Nucleus accumbens (tissue), 56 donors: ENCODE measurements around the gene ARHGAP6.
"Not testable (repeated sequence)": the region's sequence is repeated elsewhere in the genome, so short reads cannot be mapped to it uniquely, and the experiment has no call there.

Source experiments
- DNase-seq, 56 donors: peaks; one replicate each; lab custom pipeline; 2025; lab: John Stamatoyannopoulos, UW

The ARHGAP6 gene

DNA sequence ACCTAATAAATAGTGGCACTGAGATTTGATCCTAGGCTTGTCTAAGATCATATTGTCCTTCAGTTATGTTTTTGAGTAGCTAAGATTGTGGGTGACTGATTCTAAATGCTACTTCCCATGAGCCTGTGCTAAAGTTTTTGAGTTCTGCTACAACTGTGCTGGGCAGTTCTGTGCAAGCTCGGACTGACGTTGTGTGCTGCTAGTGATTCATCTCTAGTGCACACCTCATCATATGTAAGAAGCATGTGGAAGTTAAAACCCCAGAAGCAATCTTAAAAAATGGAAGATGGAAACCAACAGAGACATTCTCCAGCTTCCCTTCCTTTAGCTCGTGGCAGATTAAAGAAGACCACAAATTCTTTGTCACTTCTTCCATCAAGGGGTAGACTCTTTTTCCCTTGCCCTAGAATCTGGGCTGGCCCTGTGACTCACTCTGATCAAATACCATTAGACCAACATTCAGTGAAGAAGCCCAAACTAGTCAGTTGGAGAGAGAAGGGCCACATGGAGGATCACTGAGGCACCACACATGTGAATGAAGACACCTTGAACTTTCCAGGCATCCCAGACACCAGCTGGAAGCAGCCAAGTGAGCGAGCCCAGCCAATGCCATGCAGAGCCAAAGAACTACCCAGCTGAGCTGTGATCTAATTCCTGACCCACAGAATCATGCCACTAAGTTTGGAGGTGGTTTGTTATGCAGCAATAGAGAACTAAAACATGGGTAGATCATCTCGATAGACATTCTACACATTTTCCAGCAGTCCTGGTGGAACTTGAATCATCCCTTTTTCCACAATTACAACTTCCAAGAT, 16.8 kb downstream of the ARHGAP6 start:
- DNase-seq, result no peak

DNA sequence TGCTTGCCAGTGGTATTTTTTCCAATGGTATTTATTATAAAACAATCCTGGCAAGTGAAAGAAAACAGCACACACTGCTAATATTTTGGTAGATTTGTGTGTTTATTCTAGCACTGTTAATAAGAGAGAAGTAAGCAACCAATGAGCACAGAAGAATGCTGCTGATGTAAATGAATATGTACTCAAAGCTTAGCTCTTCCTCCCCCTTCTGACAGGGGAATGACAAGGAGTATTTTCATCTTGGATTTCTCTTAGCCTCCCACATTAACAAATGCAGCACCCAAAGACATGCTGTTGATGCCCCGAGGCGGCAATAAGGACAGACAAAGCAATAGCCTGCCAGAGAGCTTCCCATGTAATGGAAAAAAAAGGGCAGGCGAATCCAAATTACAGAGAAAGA, 18.6 kb downstream of the ARHGAP6 start:
- no peak for DNase-seq

DNA sequence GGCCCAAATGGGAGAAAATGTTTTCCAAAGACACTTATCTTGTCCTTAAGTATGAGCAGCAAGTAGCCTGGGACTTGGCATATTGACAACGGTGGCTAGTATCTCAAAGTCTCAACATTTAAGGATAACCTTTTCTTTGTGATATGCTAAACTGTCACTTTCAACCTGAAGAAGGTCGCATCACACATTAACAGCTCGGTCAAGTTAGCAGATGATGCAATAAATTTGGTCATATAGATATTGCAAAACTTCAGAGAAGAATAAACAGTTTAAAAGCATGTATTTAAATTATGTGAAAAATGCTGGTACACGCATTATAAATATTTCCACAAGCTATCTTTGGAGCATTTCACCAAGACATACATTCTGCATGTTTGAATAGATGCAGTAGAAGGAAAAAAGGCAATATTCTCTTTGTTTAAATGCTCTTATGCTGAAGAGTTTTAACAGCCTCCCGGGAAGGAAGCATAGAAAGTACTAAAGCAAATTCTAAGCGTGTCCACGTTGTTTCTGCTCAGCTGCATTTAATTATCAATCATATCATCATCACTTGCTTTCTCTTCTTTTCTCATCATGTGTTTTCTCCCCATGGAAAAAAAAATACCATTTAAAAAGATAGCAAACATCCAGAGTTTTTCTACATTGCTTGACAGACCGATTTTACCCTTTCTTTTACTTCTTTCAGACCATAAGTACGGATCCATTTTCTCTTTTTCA, 24.2 kb downstream of the ARHGAP6 start:
- DNase-seq, result no peak

DNA sequence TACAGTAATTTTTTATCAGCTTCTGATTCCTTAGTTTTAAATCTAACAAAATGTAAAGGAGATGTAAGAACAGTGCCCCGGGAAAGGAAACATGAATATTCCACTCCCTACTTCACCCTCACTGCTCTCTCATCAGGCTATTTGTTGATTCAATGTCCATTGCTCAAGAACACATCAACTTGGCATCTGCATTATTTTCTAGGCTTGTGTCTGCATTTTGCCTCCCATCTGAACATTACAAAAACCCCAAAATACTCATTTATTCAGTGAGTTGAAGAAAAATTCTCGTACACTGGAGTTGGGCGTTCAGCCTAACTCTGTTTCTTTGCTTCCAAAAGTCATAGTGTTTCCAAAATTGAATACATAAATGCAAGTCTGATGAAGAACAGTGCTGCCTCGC, 25.6 kb downstream of the ARHGAP6 start:
- no peak for DNase-seq

DNA sequence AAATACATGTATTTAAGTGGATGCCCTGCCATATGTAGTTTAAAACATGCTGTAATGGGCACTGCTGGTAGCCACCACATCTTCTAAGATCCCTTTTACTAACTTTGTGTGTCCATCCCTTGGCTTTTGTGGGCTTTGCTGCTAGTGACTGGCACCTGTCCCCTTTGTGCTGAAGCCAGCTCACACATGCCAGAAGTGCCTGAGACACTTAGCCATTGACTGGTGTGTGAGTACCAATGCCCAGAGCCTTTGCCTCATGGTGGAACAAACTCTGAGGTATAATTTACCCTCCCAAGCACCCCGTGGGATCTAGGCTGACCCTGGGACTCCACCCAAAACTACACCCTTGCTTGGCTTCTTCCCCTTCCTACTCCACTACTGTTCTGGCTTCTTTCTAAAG, 33.0 kb downstream of the ARHGAP6 start:
- no peak for DNase-seq

DNA sequence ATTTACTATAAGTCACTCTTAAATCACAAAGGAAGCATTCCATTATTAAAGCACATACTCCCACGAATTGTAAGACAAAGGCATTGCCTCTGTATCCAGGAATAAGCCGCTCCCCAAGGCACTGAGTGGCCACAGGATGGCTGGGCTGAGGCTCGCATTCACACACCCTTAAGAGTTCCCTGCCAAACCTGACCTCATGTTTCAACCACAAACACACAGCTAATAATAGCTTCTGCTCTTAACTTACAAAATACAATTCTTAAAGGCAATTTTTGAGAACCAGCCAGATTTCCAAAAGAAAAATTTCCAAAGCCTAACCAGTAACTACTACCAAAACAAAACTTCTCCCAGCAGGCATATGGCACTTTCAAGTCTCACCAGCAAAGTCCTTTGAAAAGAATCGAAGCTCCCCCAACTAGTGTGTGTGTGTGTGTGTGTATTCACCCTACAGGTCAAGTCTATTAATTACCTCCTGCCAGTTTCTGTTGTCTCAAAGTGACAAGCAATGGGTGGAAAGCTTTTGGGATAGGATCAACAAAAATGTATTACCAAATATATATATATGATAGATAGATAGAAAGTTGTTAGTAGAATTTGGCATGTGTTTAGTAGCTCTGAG, 36.0 kb downstream of the ARHGAP6 start:
- no peak for DNase-seq

DNA sequence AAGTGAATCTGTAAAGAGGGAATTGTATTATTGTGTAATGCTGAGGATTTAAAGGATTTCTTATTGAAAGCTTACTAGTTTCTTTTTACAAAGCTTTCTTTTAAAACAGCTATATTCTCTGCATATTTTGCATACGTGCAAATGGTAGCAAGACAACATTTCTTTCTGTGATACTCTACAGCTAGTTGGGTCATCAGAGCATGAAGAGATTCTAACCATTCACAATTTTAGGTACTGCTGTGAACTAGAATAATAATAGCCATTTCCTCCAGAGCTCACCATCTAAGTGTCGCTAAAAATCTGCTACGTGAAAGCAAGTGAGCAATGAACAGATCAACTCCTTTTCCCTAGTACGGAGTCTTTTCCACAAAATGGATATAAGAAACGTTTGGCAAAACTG, 37.3 kb downstream of the ARHGAP6 start:
- DNase-seq, result no peak

DNA sequence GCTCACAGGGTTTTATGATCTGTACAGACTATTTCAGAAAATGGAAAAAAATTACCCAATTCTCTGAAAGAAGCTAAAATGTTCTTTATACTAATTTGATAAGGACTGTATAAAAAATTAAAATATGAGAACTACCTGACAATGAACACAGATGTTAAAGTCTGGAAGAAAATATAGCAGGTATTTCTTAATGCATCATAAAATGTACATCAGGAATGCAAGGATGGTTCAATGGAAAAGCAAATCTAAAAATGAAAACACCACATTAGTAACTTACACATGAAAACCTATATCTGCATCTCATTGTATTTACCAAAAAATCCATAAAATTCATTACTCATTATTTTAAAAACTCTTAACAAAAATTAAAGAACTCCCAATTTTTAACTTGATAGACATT, 39.4 kb downstream of the ARHGAP6 start:
- no peak for DNase-seq

DNA sequence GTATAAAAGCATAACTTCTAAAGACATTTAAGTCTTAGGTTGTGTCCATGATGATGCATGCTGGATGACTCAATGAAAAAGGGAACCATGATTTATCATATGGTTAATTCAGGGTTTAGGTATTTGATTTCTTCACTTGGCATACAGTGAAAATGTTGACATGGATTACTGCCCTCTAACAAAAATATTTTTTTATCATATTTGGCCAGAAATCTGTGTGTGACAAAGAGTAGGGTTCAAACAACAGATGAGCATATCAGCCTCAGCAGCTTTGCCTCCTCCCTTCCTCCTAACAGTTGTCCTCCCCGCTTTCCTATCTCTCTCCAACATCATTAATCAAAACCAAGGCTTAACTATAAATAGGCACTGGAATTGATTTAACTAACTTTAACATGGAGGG, 46.3 kb downstream of the ARHGAP6 start:
- DNase-seq, result no peak

DNA sequence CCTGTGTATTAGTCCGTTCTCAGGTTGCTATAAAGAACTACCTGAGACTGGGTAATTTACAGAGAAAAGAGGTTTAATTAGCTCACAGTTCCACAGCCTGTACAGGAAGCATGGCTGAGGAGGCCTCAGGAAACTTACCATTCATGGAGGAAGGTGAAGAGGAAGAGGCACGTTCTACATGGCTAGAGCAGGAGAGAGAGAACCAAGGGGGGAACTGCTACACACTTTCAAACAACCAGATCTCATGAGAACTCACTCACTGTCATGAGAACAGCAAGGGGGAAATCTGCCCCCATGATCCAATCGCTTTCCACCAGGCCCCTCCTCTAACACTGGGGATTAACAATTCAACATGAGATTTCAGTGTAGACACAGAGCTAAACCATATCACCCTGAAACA, 51.5 kb downstream of the ARHGAP6 start:
- DNase-seq, result not testable (repeated sequence)

DNA sequence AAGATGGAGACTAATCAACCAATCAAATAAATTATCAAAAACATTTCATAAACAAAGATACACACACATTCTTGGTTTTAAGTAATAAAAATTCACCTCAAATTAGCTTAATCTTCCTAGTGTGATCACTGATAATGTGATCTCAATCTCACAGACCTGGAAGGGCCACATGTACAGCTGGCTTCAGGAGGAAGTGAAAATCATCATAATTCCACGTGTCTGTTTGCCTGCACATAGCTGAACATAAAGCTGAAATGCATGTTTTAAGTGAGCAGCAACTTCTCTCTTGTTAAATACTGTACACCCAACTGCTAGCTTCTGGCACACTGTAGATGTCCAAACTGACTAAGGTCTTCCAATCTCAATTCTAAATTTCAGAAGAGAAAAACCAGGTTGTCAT, 53.8 kb downstream of the ARHGAP6 start:
- DNase-seq, result no peak

DNA sequence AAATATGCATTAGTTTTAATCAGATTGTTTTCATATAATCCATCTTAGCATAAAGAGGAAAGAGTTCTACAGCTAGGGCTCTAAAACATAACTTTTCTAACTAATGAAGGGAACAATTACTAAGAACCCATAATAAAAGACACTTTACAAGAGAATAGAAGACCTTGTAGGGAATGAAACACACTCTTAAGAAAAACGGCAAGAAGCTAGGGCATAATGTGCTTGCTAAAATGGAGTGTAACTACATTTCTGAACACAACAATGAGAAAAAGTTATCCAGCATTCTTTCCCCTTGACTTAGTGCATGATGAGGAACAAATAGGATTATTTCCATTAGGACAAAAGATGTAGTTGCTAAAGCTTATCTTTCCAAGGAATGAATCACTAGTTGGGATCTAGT, 54.6 kb downstream of the ARHGAP6 start:
- no peak for DNase-seq

DNA sequence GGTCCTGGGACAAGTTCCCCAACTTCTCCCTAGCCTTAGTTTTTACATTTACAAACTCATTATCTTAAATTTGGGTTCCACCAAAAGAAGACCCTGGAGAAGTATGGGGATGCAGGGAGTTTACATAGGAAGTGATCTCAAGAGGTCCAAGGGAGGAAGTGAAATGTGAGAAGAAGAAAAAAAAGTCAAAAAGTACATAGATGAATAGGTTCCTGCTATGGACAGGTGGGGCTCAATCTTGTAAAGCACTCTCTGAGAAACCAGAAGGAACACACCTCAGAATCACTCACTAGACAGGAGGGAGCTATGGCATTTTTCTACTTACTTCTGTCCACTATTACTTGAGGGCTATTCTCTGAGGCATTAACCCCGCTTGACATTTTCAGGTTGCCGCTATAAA, 56.6 kb downstream of the ARHGAP6 start:
- DNase-seq, result no peak

DNA sequence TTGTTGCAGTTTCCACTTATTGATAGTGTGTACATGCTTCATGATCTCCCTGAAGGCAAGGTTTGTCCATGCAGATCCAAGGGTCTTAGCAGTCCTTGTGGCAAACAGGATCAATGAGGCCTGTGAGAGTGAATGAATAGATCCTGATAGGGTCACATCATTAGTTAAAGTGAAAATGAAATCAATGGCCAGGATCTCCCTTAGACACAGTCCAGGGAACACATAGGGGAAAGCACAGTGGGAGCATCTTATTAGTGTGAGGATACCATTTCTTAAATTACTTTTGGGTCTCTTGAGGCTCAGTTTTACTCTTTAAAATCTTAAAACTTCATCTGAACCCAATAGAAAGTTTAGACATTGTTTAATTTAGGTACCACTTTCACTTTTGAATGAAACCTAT, 59.3 kb downstream of the ARHGAP6 start:
- no peak for DNase-seq

DNA sequence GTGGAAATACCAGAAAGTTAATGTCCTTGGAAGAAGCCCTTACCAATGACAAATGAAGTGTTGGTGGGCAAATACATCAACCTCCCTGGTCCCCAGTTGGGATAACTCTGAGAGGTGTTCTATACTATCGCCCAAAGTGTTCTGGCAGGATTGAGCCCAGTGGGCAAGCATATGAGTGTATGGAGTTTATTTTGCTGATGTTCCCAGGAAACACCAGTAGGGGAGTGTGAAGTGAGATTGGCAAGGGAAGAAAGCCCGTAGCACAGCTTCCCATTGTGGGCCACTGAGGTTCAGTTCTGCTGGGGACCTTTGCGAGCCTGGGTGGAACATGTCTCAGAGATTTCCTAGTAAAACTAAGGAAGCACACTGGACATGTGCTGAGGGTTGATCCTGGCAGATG, 65.1 kb downstream of the ARHGAP6 start:
- no peak for DNase-seq

DNA sequence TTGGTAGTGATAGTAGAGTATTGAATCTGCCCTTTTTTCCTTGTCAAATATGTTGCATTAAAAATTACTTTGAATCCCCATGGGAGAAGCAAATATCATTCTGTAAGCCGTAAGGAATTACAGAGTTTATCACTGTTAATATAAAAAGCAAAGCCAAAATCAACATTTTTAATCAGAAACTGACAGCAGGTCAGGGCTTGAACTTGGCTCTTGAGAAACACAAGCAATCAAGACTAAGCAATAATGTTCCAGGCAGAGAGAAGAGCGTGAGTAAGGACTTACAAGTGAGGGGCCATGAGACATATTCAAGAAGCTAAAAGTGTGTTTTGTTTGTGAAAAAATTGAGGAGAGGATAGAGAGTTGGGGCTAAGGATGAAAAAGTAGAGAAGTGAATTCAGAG, 68.2 kb downstream of the ARHGAP6 start:
- DNase-seq, result no peak

DNA sequence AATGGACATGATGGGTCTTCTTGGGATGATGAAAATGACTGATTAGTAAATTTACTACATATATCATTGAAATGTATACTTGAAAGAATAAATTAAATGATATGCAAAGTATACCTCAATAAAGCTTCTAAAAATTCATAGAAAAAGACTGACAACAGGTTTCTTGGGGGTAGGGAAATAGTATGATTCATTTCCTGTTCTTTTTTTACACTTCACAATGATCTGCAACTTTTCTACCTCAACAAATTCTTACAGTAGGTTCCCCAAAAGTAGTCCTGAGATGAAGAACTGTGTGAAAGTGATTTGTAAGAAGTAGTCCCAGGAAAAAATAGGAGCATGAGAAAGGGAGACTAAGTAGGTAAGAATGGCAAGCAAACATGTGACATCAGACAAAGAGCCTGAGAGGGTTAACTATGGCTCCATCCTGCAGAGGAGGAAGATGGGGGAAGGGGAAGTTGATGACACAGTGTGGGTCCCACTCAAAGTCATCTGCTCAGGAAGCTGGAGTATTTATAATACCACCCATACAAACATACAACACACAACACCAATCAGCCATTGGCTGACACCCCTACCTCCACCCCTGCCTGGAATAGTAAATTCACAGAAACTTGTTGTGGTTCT, 73.9 kb downstream of the ARHGAP6 start:
- no peak for DNase-seq

DNA sequence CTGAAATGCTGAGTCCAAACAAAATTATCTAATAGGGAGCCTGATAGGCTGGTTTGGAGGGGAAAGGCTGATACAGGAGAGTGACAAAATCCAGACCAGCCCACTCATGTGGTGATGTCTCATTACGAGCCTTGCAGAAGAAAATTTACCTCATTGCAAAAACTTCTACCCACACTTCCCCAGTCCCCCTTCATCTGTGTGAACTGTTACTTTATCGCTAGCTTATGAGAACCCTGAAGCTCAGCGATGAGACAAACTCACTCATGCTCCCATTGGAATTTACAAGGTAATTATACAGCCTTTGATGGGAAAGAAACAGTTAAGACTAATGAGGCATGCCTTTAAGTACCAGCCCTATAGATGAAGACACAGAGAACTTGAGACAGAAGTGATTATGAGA, 76.1 kb downstream of the ARHGAP6 start:
- DNase-seq, result no peak

DNA sequence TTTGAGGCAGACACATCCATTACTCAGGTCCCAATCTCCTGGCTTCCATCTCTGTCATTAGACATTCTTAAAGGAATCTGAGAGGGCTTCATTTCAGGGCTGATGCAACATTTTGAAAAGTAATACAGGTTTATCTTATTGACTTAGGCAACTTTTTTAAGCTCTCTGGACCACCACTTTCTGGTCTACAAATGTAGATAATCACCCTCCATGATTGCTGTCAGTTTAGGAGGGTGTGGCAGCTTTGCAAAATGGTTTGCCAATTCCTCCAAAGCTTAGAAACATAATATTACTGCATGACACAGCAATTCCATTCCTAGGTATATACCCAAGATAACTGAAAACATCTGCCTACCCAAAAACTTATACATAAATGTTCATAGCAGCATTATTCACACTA, 77.6 kb downstream of the ARHGAP6 start:
- DNase-seq, result no peak

DNA sequence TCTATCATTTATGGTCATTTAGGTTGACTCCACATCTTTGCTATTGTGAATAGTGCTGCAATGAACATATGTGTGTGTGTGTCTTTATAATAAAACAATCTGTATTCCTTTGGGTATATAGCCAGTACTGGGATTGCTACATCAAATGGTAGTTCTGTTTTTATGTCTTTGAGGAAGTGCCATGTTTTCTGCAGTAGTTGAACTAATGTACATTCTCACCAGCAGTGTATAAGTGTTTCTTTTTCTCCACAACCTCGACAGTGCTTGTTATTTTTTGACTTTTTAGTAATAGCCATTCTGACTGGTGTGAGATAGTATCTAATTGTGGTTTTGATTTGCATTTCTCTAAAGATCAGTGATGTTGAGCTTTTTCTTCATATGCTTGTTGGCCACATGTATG, 80.5 kb downstream of the ARHGAP6 start:
- DNase-seq, result no peak

DNA sequence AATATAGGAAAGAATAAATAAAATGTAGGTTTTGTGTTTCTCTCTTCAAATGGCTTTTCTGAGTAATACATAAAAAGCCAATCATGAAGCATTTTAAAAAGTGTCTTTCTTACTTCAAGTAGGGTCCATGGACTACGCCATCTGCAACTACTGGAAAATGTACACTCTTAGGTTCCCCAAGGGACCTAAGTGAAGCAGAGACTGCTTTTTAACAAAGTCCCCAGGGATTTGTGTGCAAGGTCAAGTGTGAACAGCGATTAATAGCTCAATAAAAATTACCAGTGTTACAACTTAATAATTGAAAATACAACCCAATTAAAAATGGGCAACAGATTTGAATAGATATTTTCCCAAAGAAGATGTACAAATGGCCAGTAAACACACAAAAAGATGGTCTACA, 84.9 kb downstream of the ARHGAP6 start:
- no peak for DNase-seq
